ENCODE data around the gene PGLYRP4.

- TF ChIP-seq CTCF (IDR thresholded peaks at IDR 0.05) (no peak), SIN3A (IDR thresholded peaks at IDR 0.05; ENCODE audit: borderline replicate concordance, insufficient read depth, low read depth, low read length) (no peak), POLR2AphosphoS5 (IDR thresholded peaks at IDR 0.05; ENCODE audit: low read depth, low read length) (no peak), TCF7L2 (IDR thresholded peaks at IDR 0.05; ENCODE audit: low read depth, low read length) (no peak)
These were observed 14.7 kb downstream of the PGLYRP4 start for GRCh38 chr1:153333902-153334301.

All from Panc1 (cell line).